Adrenal gland (tissue), 12 donors: ENCODE measurements around the gene ZNF773. TPM values are rescaled to one million over a fixed set of nuclear protein-coding genes. Genes with fewer than 3 reads are reported as not detected.
A peak's percentile ranks its signal among the peaks of the same experiment; 100 is the strongest.

Source experiments
- DNase-seq, 7 donors: peaks; one replicate each; pipeline ENCODE4 v3.0.0-alpha.2; 2019 to 2020
- H3K27ac ChIP-seq, 5 donors: fragments of 200-600 bp; sonication (generic) in 4 of 5; 1 replicate in 3 of 5; 2 replicates in 2 of 5; pipeline versions ENCODE4 v1.5.1 to v1.8.0; 2016 to 2020; ENCODE audit warnings: mild to moderate bottlenecking in 1 of 5
- H3K27me3 ChIP-seq: fragments of 200-600 bp; 2 replicates; pipeline ENCODE4 v1.8.0; 2021
- H3K36me3 ChIP-seq, 2 donors: fragments of 200-600 bp; replicated peaks in 1 of 2; 1 replicate in 1 of 2; 2 replicates in 1 of 2; pipeline versions ENCODE4 v1.5.1 to v1.8.0; 2018 to 2022
- H3K4me1 ChIP-seq, 2 donors: fragments of 200-600 bp; replicated peaks in 1 of 2; 1 replicate in 1 of 2; 2 replicates in 1 of 2; pipeline versions ENCODE4 v1.5.1 to v1.8.0; 2018 to 2021
- H3K4me3 ChIP-seq, 4 donors: fragments of 200-600 bp; sonication (generic) in 3 of 4; one replicate each; pipeline ENCODE4 v1.5.1; 2016 to 2018
- H3K9me3 ChIP-seq, 3 donors: fragments of 200-600 bp; sonication (generic) in 1 of 3; replicated peaks in 1 of 3; 1 replicate in 2 of 3; 2 replicates in 1 of 3; pipeline versions ENCODE4 v1.5.1 to v1.8.0; 2016 to 2021
- POLR2A ChIP-seq, 2 donors: fragments of 450-650 bp; IDR thresholded peaks; one replicate each; pipeline ENCODE4 v1.6.1; 2017; ENCODE audit warnings: antibody characterized with exemption in 2 of 2, mild to moderate bottlenecking in 2 of 2, moderate library complexity in 1 of 2
- WGBS, 4 donors: extraction: QIAGEN DNeasy Blood & Tissue Kit in 2 of 4; methylation state at CpG; one replicate each; pipeline versions ENCODE4 v1.1.5 to v1.1.7; 2013 to 2017; 5-methylcytosine and 5-hydroxymethylcytosine counted together
- intact Hi-C, 2 donors: fragments of 100-400 bp; cut with DNase I; formaldehyde crosslinking; loops; one replicate each; pipeline versions ENCODE4 v1.14.1 to v1.15.0; 2022 to 2023
- polyA plus RNA-seq, 3 donors: library from polyadenylated mRNA; stranded (reverse); fragments of 200-250 nt in 2 of 3; fragments of 350-450 nt in 1 of 3; fragmentation: Illumina TruSeq in 1 of 3; extraction: RNeasy Lipid Tissue Mini Kit (QIAGEN cat#74804) in 1 of 3; gene quantifications; one replicate each; pipeline ENCODE4 v1.2.3, GENCODE V29; 2013 to 2014
- total RNA-seq, 9 donors: library from RNA; depleted of rRNA in 4 of 9; stranded (reverse); fragments of >200 nt in 4 of 9; fragments of 120-200 nt in 1 of 9; fragmentation: NEBNext Ultra II Directional in 1 of 9; extraction: Animal tissue kit (Norgen Biotek cat#: 25700) in 1 of 9; gene quantifications; one replicate each; pipeline versions ENCODE4 v1.1.0 to v1.2.4, GENCODE V29; 2013 to 2023
- TF ChIP-seq, protein P1 (sequence below), 6 experiments: fragments of 450-650 bp in 4 of 6; fragments of 200-600 bp in 2 of 6; sonication (generic) in 1 of 6; IDR thresholded peaks; 1 replicate in 5 of 6; 2 replicates in 1 of 6; pipeline versions ENCODE4 v1.5.1 to v1.8.0; 2016 to 2021; ENCODE audit warnings: antibody characterized with exemption in 6 of 6, mild to moderate bottlenecking in 2 of 6, moderate library complexity in 1 of 6
- donor health status: healthy with polysubstance abuse.
- donor health status: Bipolar disorder and iron deficiency.
- donor health status: DM: yes; HTN: yes; CAD: no.
- donor health status: DM: no; HTN: no; CAD: no.
- donor health status: DM: no; HTN: no; CAD: no.
- donor health status: DM: yes; HTN: yes; CAD: no.

ZNF773 gene
- total and polyA plus RNA-seq, 12 donors = 3.1 to 21.9 (median 10.6) TPM

DNA sequence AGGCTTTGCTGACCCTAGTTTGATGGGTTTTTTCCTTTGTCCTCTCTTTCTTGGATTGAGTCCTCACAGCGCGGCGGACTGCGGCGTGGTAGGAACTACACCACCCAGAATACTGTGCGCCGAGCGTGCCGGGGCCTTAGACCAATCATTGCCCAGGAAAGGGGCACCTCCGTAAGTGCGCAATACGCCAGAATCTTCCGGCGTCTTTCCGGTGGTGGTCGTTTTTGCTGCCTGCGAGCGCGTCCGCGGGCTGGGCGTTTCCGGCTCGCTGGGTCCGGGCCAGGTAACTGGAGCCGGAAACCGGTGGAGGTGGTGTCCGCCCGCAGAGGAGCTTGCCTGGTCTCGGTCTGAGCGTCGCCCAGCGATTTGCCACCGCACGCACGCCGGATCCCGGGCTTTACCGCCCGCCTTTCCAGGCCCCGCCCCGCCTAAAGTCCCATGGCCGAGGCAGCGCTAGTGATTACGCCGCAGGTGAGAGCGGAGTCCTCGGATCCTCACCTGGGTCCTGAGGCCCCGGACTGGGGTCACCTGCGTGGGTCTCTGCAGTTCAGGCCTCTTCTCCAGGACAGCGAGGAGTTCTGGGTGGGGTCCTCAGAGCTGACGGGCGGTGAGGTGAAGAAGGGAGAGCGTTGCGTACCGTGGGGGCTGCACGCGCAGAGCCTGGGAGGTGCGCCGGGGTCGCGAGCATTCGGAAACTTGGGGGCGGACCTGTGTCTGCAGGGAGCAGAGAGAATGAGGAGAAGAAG is 27.6 kb downstream of the ZNF773 start, which contains the start of gene ZNF549:
Gene ZNF549 (plus strand): TSS at position 221 of the 746 bp plus-strand sequence. CDS start 218 bp downstream, at position 439.
- no peaks in the 10 kb centered on the region for H3K27me3 ChIP-seq
- intact Hi-C loops = no loop called here
- peak in 1 of 2 donors; percentile 50 for TF ChIP-seq POLR2A (IDR thresholded peaks at IDR 0.05)
- TF ChIP-seq, protein P1, sequence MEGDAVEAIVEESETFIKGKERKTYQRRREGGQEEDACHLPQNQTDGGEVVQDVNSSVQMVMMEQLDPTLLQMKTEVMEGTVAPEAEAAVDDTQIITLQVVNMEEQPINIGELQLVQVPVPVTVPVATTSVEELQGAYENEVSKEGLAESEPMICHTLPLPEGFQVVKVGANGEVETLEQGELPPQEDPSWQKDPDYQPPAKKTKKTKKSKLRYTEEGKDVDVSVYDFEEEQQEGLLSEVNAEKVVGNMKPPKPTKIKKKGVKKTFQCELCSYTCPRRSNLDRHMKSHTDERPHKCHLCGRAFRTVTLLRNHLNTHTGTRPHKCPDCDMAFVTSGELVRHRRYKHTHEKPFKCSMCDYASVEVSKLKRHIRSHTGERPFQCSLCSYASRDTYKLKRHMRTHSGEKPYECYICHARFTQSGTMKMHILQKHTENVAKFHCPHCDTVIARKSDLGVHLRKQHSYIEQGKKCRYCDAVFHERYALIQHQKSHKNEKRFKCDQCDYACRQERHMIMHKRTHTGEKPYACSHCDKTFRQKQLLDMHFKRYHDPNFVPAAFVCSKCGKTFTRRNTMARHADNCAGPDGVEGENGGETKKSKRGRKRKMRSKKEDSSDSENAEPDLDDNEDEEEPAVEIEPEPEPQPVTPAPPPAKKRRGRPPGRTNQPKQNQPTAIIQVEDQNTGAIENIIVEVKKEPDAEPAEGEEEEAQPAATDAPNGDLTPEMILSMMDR (IDR thresholded peaks at IDR 0.05) = peak in 3 of 6 experiments; percentile 22 to 29 (median 27)
- peak within 1 kb of the TSS in 4 of 5 donors; percentile 70 to 88 (median 79) for H3K27ac ChIP-seq
- peaks cover 4 to 9% of the 10 kb centered on the region in 2 donors for H3K4me1 ChIP-seq
- H3K36me3 ChIP-seq = no peaks in the 10 kb centered on the region
- WGBS, 4 donors = 1 to 2% (median 1%) methylated on average over 27 to 64 of the region's 64 CpGs
- H3K9me3 ChIP-seq = no peaks in the 10 kb centered on the region
- peak; percentile 87 to 96 (median 92) for DNase-seq
- peak within 1 kb of the TSS; percentile 57 to 97 (median 62) for H3K4me3 ChIP-seq

DNA sequence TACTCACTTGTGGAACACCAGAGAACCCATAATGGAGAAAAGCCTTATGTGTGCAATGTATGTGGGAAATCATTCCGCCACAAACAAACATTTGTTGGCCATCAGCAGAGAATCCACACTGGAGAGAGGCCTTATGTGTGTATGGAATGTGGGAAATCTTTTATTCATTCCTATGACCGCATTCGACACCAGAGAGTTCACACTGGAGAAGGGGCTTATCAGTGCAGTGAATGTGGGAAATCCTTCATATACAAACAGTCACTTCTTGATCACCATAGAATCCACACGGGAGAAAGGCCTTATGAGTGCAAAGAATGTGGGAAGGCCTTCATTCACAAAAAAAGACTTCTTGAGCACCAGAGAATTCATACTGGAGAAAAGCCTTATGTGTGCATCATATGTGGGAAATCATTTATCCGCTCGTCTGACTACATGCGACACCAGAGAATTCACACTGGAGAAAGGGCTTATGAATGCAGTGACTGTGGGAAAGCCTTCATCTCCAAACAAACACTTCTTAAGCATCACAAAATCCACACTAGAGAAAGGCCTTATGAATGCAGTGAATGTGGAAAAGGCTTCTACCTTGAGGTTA is 38.3 kb downstream of the ZNF773 start:
- WGBS, 4 donors = 93 to 99% (median 97%) methylated on average over 7 of the region's 7 CpGs
- H3K4me3 ChIP-seq = peak overlapping the region in 1 of 4 donors; percentile 16
- peaks cover 6 to 20% of the 10 kb centered on the region in 2 donors for H3K36me3 ChIP-seq
- TF ChIP-seq, protein P1 (IDR thresholded peaks at IDR 0.05) = no peak
- TF ChIP-seq POLR2A (IDR thresholded peaks at IDR 0.05) = no peak
- no peak for DNase-seq
- no peaks in the 10 kb centered on the region for H3K4me1 ChIP-seq
- no peak overlapping the region for H3K27ac ChIP-seq
- no peaks in the 10 kb centered on the region for H3K27me3 ChIP-seq
- intact Hi-C loops = no loop called here
- peaks cover 14 to 99% (median 18%) of the 10 kb centered on the region in 3 donors for H3K9me3 ChIP-seq

DNA sequence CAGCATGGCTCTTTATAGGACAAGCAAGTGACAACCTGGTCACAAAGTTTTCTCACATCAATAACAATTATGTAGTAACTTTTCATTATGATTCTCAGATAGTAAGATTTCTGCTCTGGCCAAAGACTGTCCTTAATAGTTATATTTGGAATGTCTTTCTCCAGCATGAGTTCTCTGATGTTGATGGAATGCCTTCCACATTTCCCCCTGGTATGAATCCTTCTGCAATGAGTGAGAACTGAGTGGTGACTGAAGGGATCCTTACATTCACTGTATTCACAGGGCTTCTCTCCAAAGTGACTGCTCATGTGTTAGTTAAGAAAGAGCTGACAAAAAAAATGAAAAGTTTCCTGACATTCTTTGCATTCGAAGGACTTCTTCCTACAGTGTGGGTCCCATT is 46.8 kb downstream of the ZNF773 start:
- TF ChIP-seq, protein P1 (IDR thresholded peaks at IDR 0.05) = no peak
- no peak for TF ChIP-seq POLR2A (IDR thresholded peaks at IDR 0.05)
- Histone ChIP-seq H3K27me3 (no peaks in the 10 kb centered on the region), H3K36me3 (peaks cover 4 to 36% of the 10 kb centered on the region in 2 donors), H3K4me3 (no peak overlapping the region), H3K4me1 (no peaks in the 10 kb centered on the region), H3K27ac (no peak overlapping the region), H3K9me3 (peaks cover 8 to 88% (median 16%) of the 10 kb centered on the region in 3 donors)
- DNase-seq = no peak
- 93 to 98% (median 96%) methylated on average over 1 of the region's 1 CpG for WGBS, 4 donors
- intact Hi-C loops = no loop called here

DNA sequence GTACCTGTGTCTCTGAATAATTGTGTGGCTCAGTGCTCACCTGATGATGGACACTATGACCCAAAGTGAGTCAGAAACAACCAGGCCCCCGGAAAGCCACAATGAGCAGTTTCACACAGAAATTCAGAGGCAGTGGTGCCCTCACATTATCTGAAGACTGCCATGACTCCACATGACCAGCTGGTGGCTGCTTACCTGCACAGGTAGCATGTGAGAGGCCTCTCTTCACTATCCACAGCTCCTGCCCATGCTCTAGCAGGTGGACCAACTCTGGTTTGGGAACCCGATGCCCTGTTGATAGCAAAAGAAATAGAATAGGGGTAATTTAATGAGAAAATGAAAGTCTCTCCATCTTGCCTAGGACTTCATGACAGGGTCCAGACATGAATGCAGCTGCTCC is 52.7 kb downstream of the ZNF773 start:
- DNase-seq = no peak
- Histone ChIP-seq H3K27me3 (no peaks in the 10 kb centered on the region), H3K36me3 (peaks cover 4 to 59% of the 10 kb centered on the region in 2 donors), H3K9me3 (peaks cover under 1 to 31% (median 9%) of the 10 kb centered on the region in 3 donors), H3K4me3 (no peak overlapping the region), H3K27ac (no peak overlapping the region), H3K4me1 (no peaks in the 10 kb centered on the region)
- TF ChIP-seq, protein P1 (IDR thresholded peaks at IDR 0.05) = no peak
- no peak for TF ChIP-seq POLR2A (IDR thresholded peaks at IDR 0.05)
- intact Hi-C loops = no loop called here
- WGBS, 4 donors = 92 to 100% (median 96%) methylated on average over 1 to 2 of the region's 2 CpGs
